ENCODE data around the gene KDM4C.

GRCh38 chr9:6759185-6759977, 1.6 kb downstream of the KDM4C start:
- TF ChIP-seq CTCF (IDR thresholded peaks at IDR 0.05; ENCODE audit: insufficient read depth, low read depth, low read length) (no peak), EZH2 (IDR thresholded peaks at IDR 0.05; ENCODE audit: insufficient read depth, low read length) (no peak)
